Measurements from ENCODE around the gene SEMA7A.
A peak's percentile ranks its signal among the peaks of the same experiment; 100 is the strongest.
"Not testable (repeated sequence)": the region's sequence is repeated elsewhere in the genome, so short reads cannot be mapped to it uniquely, and the experiment has no call there.

SEMA7A gene, protein sequence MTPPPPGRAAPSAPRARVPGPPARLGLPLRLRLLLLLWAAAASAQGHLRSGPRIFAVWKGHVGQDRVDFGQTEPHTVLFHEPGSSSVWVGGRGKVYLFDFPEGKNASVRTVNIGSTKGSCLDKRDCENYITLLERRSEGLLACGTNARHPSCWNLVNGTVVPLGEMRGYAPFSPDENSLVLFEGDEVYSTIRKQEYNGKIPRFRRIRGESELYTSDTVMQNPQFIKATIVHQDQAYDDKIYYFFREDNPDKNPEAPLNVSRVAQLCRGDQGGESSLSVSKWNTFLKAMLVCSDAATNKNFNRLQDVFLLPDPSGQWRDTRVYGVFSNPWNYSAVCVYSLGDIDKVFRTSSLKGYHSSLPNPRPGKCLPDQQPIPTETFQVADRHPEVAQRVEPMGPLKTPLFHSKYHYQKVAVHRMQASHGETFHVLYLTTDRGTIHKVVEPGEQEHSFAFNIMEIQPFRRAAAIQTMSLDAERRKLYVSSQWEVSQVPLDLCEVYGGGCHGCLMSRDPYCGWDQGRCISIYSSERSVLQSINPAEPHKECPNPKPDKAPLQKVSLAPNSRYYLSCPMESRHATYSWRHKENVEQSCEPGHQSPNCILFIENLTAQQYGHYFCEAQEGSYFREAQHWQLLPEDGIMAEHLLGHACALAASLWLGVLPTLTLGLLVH

DNA sequence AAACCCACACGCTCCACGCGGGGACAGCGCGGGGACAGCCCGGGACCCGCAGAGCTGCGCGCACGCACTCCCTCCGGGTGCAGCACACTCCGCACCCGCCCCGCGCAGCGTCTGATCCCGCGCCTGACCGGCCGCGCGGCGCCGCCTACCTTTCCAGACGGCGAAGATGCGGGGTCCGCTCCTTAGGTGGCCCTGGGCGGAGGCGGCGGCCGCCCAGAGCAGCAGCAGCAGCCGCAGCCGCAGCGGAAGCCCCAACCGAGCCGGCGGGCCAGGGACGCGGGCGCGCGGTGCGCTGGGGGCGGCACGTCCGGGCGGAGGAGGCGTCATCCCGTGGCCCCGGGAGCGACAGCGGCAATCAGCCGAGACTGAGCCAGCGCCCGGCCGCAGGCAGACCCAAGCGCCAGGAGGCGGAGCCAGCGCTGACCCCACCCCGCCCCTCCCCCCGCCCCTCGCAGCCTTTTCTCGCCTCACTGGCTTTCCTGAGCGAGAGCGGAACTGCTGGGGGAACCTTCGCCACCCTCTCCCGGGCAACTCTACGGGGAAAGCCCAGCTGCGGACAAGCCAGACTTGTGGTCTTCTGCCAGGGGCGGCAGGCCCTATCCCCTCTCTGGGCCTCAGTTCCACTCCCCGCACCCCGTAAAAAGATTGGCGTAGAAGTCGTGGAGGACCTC is at the start of gene SEMA7A:
SEMA7A (minus strand) TSS at position 367 of the 671 bp plus-strand sequence; CDS start at position 327, 40 bp downstream.
- Histone ChIP-seq H3K36me3 (ENCODE audit: control insufficient read depth, low read depth, low read length) (no peaks in the 10 kb centered on the region), H3K27ac (ENCODE audit: low read length) (no peak within 1 kb of the TSS), H3K27me3 (ENCODE audit: control insufficient read depth, insufficient read depth, low read length) (peaks cover 17% of the 10 kb centered on the region), H3K9ac (ENCODE audit: low read length) (peak within 1 kb of the TSS; percentile 49), H3K4me1 (ENCODE audit: control insufficient read depth, low read depth, low read length) (peaks cover 9% of the 10 kb centered on the region), H3K9me3 (ENCODE audit: control insufficient read depth, low read depth, low read length) (no peaks in the 10 kb centered on the region), H3K4me3 (ENCODE audit: low read length) (peak within 1 kb of the TSS; percentile 69)

DNA sequence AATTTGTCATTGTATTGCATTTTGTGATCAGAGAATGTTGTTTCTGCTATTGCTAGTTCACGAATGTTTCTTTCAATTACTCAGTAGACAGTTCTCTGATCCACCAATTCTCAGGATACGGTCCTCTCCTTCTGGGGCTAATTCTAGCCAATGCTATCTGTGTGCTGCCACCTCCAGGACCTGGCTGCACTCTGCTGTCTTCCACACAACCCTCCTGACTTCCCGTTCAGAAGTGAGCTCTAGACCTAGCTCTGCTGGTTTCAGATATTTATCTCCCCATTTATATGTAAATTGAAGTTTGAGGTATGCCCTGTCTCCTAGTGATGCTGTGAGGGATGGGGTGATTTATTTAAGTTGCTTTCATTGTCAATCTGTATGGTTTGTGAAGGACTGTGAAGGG is 48.9 kb upstream of the SEMA7A start:
- Histone ChIP-seq H3K4me3 (ENCODE audit: low read length) (no peak overlapping the region), H3K27ac (ENCODE audit: low read length) (no peak overlapping the region), H3K4me1 (ENCODE audit: control insufficient read depth, low read depth, low read length) (peaks cover 7% of the 10 kb centered on the region), H3K9ac (ENCODE audit: low read length) (no peak overlapping the region), H3K9me3 (ENCODE audit: control insufficient read depth, low read depth, low read length) (no peaks in the 10 kb centered on the region), H3K27me3 (ENCODE audit: control insufficient read depth, insufficient read depth, low read length) (no peaks in the 10 kb centered on the region), H3K36me3 (ENCODE audit: control insufficient read depth, low read depth, low read length) (no peaks in the 10 kb centered on the region)

DNA sequence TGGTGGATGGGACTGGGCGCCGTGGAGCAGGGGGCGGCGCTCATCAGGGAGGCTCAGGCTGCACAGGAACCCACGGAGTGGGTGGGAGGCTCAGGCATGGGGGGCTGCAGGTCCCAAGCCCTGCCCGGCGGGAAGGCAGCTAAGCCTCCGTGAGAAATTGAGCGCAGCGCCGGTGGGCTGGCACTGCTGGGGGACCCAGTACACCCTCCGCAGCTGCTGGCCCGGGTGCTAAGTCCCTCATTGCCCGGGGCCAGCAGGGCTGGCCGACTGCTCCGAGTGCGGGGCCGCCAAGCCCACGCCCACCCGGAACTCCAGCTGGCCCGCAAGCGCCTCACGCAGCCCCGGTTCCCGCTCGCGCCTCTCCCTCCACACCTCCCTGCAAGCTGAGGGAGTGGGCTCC is 46.6 kb upstream of the SEMA7A start:
- H3K9me3 ChIP-seq (ENCODE audit: control insufficient read depth, low read depth, low read length); H3K27me3 ChIP-seq (ENCODE audit: control insufficient read depth, insufficient read depth, low read length); H3K27ac ChIP-seq (ENCODE audit: low read length); H3K9ac ChIP-seq (ENCODE audit: low read length); H3K4me1 ChIP-seq (ENCODE audit: control insufficient read depth, low read depth, low read length); H3K4me3 ChIP-seq (ENCODE audit: low read length); H3K36me3 ChIP-seq (ENCODE audit: control insufficient read depth, low read depth, low read length): not testable (repeated sequence)

DNA sequence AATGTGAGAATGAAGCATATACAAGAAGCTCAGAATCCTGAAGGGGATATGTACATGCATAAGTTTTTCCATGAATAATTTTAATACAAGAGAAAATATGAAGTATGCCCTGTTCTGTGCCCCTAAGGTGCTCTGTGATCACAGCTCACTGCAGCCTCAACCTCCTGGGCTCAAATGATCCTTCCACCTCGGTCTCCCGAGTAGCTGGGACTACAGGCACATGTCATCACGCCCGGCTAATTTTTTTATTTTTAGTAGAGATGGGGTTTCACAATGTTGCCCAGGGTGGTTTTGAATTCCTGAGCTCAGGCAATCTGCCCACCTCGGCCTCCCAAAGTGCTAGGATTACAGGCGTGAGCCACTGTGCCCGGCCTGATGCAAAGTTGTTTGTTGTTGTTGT is 37.9 kb upstream of the SEMA7A start:
- H3K36me3 ChIP-seq (ENCODE audit: control insufficient read depth, low read depth, low read length), result not testable (repeated sequence)

DNA sequence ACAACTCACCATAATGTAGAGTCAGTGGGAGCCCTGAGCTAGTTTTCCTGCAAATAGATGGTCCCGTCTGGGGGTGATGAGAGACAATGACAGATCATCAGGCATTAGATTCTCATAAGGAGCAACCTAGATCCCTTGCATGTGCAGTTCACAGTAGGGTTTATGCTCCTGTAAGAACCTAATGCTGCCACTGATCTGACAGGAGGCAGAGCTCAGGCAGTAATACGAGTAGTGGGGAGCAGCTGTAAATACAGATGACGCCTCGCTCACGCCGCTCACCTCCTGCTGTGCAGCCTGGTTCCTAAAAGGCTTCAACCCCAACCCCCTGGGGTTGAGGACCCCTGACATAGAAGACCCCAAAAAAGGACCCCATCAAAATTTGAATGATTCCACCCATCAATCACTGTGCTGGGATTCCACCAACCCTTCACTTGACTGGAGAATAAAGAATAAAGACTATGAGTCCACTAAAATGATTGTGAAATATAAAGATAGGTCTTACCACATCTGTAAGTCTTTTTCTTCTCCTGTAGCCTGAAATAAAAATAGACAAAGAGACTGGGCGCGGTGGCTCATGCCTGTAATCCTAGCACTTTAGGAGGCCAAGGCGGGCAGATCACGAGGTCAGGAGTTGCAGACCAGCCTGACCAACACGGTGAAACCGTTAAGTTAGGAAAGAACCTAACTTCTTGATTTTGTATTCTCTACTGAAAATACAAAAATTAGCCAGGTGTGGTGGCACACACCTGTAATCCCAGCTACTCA is 37.1 kb upstream of the SEMA7A start:
- H3K27me3 ChIP-seq (ENCODE audit: control insufficient read depth, insufficient read depth, low read length), result no peaks in the 10 kb centered on the region
- H3K9ac ChIP-seq (ENCODE audit: low read length), result no peak overlapping the region
- H3K4me1 ChIP-seq (ENCODE audit: control insufficient read depth, low read depth, low read length), result no peaks in the 10 kb centered on the region
- H3K36me3 ChIP-seq (ENCODE audit: control insufficient read depth, low read depth, low read length), result peaks cover 5% of the 10 kb centered on the region
- no peak overlapping the region for H3K27ac ChIP-seq (ENCODE audit: low read length)
- no peaks in the 10 kb centered on the region for H3K9me3 ChIP-seq (ENCODE audit: control insufficient read depth, low read depth, low read length)
- no peak overlapping the region for H3K4me3 ChIP-seq (ENCODE audit: low read length)

More for the DNA sequence above, 37.9 kb upstream of the SEMA7A start:
- H3K9ac ChIP-seq (ENCODE audit: low read length); H3K27me3 ChIP-seq (ENCODE audit: control insufficient read depth, insufficient read depth, low read length); H3K27ac ChIP-seq (ENCODE audit: low read length); H3K4me1 ChIP-seq (ENCODE audit: control insufficient read depth, low read depth, low read length); H3K9me3 ChIP-seq (ENCODE audit: control insufficient read depth, low read depth, low read length); H3K4me3 ChIP-seq (ENCODE audit: low read length): not testable (repeated sequence)

DNA sequence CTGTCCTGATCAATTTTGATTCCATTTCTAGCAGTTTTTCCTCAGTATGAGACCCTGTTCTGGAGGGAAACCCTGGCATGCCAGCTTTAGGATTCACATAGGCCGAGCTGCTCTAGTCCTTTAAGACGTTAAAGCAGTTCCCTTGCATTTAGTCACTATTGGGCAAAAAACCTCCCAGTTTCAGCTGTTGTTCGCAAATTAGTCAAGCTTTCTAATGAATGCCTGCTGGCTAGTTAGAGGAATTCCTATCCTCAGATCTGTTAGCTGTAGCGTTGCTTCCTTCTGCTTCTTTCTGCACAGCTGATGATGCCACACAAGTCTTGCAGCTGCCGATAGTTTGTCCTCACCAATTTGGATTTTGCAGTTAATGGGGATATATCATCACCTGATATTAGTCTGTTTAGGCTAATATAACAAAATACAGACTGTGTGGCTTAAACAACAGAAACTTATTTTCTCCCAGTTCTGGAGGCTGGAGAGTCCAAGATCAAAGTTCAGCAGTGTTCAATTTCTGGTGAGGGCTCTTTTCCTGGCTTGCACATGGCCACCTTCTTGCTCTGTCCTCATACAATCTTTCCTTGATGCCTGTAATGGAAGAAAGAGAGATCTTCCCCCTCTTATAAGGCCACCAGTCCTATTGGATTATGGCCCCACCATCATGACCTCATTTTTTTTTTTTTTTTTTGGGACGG is 34.7 kb upstream of the SEMA7A start:
- H3K36me3 ChIP-seq (ENCODE audit: control insufficient read depth, low read depth, low read length), result peaks cover 5% of the 10 kb centered on the region
- H3K27me3 ChIP-seq (ENCODE audit: control insufficient read depth, insufficient read depth, low read length), result no peaks in the 10 kb centered on the region
- H3K4me3 ChIP-seq (ENCODE audit: low read length), result no peak overlapping the region
- no peaks in the 10 kb centered on the region for H3K4me1 ChIP-seq (ENCODE audit: control insufficient read depth, low read depth, low read length)
- no peak overlapping the region for H3K9ac ChIP-seq (ENCODE audit: low read length)
- H3K27ac ChIP-seq (ENCODE audit: low read length), result no peak overlapping the region
- no peaks in the 10 kb centered on the region for H3K9me3 ChIP-seq (ENCODE audit: control insufficient read depth, low read depth, low read length)

DNA sequence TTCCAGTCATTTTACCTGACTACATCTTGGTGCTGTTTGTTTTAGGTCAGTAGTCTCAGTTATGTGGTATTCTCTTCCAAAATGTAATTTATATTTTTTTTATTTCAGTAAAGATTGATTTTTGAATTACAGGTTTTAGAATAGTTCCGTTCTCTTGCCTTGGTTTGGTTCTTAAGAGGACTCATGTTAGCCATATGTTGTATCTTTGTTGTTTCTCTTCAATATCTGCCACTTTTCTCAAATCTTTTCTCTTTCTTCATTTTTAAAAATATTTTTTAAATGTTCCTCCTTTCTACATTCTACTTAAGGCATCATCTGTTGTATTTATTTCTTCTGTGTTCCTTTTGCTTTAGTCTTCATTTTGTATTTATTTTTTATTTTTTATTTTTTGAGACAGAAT is 32.8 kb upstream of the SEMA7A start:
- Histone ChIP-seq H3K27me3 (ENCODE audit: control insufficient read depth, insufficient read depth, low read length) (no peaks in the 10 kb centered on the region), H3K27ac (ENCODE audit: low read length) (no peak overlapping the region), H3K4me1 (ENCODE audit: control insufficient read depth, low read depth, low read length) (peaks cover 7% of the 10 kb centered on the region), H3K4me3 (ENCODE audit: low read length) (no peak overlapping the region), H3K36me3 (ENCODE audit: control insufficient read depth, low read depth, low read length) (peaks cover 5% of the 10 kb centered on the region), H3K9me3 (ENCODE audit: control insufficient read depth, low read depth, low read length) (no peaks in the 10 kb centered on the region), H3K9ac (ENCODE audit: low read length) (no peak overlapping the region)

DNA sequence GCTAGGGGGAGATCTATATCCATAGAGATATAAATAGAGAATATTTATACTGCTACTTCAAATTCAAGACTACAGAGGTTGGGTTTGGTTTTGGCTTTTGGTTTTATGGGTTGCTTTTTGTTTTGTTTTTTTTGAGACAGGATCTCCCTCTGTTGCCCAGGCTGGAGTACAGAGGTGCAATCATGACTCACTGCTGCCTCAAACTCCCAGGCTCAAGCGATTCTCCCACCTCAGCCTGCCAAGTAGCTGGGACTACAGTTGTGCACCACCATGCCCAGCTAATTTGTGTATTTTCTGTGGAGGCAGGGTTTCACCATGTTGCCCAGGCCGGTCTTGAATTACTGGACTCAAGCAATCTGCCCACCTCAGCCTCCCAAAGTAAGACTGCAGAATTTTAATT is 31.1 kb upstream of the SEMA7A start:
- Histone ChIP-seq H3K36me3 (ENCODE audit: control insufficient read depth, low read depth, low read length) (peaks cover 1% of the 10 kb centered on the region), H3K4me3 (ENCODE audit: low read length) (no peak overlapping the region), H3K9me3 (ENCODE audit: control insufficient read depth, low read depth, low read length) (no peaks in the 10 kb centered on the region), H3K27me3 (ENCODE audit: control insufficient read depth, insufficient read depth, low read length) (no peaks in the 10 kb centered on the region), H3K9ac (ENCODE audit: low read length) (no peak overlapping the region), H3K27ac (ENCODE audit: low read length) (no peak overlapping the region), H3K4me1 (ENCODE audit: control insufficient read depth, low read depth, low read length) (peaks cover 12% of the 10 kb centered on the region)

DNA sequence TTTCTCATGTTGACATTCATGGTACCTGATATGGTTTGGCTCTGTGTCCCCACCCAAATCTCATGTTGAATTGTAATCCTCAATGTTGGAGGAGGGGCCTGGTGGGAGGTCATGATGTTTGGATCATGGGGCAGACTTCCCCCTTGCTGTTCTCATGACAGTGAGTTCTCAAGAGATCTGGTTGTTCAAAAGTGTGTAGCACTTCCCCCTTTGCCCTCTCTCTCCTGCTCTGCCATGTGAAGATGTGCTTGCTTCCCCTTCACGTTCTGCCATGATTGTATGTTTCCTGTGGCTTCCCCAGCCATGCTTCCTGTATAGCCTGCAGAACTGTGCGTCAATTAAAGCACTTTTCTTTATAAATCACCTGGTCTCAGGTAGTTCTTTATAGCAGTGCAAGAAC is 30.5 kb upstream of the SEMA7A start:
- no peak overlapping the region for H3K9ac ChIP-seq (ENCODE audit: low read length)
- H3K9me3 ChIP-seq (ENCODE audit: control insufficient read depth, low read depth, low read length), result no peaks in the 10 kb centered on the region
- no peaks in the 10 kb centered on the region for H3K36me3 ChIP-seq (ENCODE audit: control insufficient read depth, low read depth, low read length)
- no peak overlapping the region for H3K4me3 ChIP-seq (ENCODE audit: low read length)
- peaks cover 12% of the 10 kb centered on the region for H3K4me1 ChIP-seq (ENCODE audit: control insufficient read depth, low read depth, low read length)
- H3K27me3 ChIP-seq (ENCODE audit: control insufficient read depth, insufficient read depth, low read length), result no peaks in the 10 kb centered on the region
- no peak overlapping the region for H3K27ac ChIP-seq (ENCODE audit: low read length)

DNA sequence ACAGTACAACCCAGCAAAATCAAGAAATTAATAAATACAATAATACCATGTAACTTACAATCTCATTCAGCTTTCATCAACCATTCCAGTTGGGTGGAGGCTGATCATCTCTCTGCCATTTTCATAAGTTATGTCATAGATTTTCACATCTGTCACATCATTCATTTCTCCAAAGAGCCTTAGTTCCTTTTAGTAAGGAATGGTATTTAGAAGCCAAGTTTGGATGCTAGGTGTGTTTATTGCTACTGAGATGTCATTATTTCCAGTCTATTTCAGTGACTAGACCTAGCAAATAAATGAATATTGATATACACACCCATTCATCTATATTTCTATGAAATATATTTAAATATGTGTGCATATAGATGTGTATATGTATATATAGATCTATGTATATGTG is 29.9 kb upstream of the SEMA7A start:
- H3K27me3 ChIP-seq (ENCODE audit: control insufficient read depth, insufficient read depth, low read length), result no peaks in the 10 kb centered on the region
- H3K4me3 ChIP-seq (ENCODE audit: low read length), result no peak overlapping the region

More for the DNA sequence above, 29.9 kb upstream of the SEMA7A start:
- Histone ChIP-seq H3K36me3 (ENCODE audit: control insufficient read depth, low read depth, low read length) (no peaks in the 10 kb centered on the region), H3K9me3 (ENCODE audit: control insufficient read depth, low read depth, low read length) (no peaks in the 10 kb centered on the region), H3K27ac (ENCODE audit: low read length) (no peak overlapping the region), H3K4me1 (ENCODE audit: control insufficient read depth, low read depth, low read length) (peaks cover 12% of the 10 kb centered on the region), H3K9ac (ENCODE audit: low read length) (no peak overlapping the region)
